KG1 (cell line): Measurements from ENCODE around the gene TRABD2B.

Experiments used
- DNase-seq: peaks from one replicate; lab custom pipeline; 2025; lab: John Stamatoyannopoulos, UW

Gene TRABD2B

DNA sequence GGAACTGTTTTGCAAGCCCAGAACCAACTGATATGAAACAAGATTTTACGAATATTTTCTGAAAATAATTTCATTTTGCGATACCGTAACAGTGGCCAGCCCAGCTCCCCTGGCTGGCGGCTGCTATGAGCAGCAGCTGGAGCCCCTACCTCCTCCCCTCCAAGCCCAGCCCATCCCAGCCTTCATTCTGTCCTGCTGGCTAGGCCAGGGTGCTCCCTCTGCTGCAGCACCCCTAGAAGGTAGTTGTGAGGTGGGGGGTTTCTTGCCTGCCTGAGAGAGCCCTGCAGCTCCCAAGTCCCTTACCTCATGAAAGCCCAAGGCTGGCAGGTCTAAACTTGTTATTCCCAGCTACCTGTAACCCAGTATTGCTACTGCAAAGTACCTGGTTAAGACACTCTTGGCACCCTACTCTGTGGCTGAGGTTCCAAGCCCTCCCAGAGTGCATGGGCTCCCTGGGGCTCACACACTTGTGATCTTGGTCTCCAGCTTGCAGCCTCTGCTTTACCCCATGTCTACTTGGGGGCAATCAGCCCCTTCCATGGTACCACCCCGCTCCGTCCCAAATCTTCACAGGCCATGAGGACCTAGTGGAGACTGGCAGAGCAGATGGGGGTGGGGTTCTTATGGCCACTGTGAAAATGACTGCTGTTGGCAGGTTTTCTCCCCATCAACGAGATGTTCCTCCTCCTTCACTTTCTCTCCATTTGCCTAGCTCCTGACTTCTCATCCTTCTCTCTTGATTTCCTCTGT lies 239.8 kb downstream of the TRABD2B start:
- DNase-seq = no peak

DNA sequence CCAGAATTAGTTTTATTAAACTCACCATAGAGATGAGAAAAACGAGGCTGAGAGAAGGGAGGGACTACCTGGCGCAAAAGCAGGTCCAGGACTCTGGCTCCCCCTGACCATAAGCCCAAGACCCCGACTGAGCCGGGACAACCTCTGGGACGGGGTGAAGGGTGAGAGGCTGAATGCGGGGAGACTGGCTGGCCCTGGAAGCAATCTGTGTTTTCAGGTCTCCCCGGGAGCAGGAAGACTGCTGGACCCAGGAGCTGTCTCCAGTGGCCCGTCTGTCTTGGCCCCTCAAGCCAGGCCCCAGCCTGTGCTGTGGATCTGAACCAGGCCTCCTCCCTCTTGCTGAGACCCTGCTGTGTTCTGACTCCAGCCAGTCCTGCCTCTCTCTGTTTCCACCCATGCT lies 240.8 kb downstream of the TRABD2B start:
- no peak for DNase-seq

DNA sequence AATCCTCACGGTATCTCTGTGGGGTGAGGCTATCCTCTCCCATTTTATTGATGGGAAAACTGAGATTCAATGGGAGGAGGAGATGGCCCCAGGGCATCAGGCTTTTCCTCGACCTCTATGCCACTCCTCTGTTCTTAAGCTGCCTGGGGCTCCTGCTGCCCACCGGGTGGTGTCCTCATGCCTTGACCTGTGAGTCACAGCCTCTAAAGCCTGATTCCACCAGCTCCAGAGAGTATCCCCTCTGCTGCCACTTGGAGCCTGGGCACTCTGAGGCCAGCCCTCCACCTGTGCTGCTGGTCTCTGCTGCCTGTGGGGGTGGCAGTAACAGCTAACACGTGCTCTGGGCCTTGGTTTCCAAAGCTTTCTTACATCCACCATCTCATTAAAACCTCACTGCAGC lies 241.2 kb downstream of the TRABD2B start:
- DNase-seq = no peak

DNA sequence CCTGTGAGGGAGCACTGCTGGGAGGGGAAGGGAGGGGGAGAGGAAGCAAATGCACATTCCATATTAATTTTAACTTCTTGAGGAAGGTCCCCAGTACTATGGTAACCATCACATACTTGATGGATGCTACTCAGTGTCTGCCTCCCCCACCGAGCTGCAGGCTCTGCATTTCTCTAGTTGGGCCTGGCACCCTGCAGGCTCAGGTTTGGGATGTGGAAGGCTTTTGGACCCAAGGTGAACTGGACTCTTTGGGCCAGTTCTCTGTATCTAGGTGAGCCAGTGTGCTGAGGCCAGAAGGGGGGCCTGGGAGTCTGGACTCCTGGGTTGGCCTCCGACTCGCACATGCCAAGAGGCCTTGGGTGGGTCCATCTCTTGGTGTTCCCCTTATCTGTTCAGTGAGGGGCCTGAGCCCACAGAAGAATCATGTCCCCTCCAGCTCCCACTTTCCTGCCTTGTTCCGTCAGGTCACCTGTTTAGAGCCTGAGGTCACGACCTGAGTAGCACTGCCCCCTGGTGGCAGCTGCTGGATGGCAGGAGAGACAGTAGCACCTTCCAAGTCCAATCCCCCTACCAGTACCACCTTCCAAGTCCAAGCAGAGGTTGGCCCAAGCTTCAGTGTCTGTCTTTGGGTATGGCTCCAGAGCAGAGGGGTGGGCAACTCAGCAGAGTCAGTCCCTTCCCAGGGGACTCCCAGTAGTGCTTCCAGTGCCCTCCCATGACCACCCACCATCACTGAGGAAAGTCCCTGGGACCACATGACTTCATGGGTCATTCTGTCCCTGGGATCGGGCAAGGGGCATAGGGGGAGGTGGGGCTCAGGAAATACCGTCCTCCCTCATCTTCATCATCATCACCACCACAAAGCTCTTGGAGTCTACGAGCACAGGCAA lies 241.8 kb downstream of the TRABD2B start:
- no peak for DNase-seq

DNA sequence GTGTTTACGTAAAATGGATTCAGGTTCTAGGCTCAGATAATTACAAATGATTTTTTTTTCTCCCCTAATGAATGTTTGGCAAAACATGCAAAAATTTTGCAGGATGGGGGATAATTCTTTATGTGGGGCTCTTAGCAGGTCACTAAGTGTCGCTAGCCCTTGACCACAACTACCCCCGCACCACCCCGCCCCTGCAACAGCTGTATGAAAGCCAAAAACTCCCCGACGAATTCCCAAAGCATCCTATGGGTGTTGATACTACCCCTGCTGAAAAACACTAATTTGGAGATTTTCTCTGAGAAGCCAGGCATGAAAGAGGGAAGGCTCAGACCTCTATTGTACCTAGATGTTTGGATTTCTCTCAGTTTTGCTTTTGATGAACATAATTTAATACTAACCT lies 243.0 kb downstream of the TRABD2B start:
- no peak for DNase-seq

DNA sequence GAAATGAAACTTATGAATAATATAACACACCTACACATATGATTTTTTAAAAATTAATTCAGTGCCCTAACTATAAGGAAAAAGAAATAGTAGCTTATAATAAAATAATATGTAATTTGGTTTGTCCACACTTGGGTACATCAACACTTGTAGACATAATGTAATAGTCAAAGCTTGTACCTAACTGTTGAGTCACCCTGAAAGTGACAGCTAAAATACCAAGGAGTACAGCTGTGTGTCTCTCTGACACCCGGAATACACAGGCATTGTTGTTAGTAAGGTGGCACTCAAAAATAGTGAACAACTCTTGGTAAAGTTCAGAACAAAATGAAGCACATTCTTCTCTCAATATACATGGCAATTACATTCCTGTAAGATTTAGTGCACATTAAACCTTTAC lies 243.4 kb downstream of the TRABD2B start:
- no peak for DNase-seq

DNA sequence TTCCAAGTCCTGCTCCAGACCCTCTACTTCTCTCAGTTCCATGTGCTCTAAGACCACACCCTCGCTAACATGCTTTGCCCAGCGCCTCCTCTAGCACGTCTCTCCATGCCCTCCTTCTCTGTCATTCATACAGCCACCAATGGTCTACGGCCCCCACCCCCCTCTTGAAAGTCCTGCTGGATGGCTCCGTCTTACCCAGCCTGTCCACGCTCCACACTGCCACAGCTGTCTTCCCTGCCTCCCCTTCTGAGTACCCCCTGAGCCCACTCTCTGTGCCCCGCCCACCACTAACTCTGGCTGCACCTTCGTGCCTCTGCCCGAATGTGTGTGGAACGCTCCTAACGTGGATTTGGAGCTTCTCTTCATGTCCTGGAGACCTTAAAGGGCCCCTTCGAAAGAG lies 244.6 kb downstream of the TRABD2B start:
- no peak for DNase-seq

DNA sequence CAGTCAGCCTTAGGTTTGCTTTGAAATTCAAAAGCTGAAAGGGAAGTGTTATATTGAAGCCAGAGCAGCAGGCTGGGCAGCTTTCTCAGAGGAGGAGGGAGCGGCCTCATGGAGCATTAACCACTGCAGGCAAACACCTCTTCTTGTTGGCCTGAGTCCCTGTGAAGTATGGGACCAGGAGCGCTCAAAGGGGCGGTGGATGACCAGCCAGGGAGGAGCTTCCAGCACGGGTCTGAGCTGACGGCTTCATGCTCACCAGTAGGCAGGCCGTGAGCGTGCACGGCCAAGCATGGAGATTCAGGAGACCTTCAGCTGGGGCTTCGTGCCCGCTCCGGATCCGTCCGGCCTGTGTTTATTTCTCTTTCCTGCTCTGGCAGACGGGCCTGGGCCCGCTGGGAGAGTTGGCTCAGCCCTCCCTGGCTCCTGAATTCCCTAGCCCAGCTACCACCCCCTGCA lies 245.2 kb downstream of the TRABD2B start:
- DNase-seq = no peak

DNA sequence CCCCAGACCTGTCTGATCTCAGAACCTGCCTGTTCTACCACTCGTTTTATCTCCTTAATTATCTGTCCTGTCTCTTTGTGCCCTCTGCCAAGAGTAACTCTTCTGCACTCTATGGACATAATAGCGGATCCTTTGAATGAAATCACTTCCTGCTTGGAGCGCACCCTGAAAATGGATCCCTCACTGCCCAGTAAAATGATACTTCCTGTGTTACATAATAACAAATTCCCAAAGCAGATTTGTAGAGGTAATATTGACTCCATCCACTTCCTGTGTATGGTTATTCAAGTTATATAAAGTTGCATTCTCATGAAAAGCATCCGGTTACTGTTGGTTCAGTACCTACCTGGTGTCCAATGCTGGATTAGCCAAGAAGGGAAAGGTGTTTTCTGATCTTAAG lies 246.0 kb downstream of the TRABD2B start:
- DNase-seq = no peak

DNA sequence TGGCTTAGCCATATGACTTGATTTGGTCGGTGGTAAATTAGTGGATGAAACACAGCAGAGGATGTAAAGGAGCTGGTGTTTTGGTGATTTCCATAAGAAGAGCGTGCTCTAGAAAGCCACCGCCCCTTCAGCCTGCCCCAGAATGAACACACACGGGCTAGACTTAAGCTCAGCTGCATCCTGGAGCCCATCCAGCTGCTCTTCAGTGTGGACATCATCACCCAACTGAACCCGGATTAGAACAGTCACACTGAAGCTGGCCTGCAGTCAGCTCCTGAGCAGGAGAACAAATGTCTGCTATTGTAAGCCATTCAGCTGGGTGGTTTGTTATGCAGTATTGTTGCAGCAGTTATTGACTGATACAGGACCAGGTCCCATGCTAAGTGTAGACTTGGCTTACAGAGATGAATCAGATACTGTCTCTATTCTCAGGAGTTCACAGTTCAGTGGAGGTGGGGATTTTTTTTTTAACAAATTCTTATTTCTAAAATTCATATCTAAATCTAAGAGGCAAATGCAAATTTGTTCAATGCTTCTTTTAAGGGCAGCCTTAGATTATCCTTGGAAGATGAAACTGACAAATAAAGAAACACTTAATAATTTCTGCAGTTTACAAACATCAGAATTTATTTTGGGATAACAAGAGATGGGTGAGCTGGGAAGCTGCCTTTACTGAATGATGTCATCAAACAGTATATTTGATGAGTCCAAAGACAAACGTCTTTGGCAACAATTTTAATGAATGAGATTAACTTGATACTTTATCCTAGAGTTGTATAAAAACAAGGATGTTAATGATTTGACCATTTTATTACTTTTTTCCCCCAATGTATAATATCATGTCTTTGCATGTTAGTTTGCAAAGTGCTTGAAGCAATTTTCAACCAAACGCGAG lies 251.2 kb downstream of the TRABD2B start:
- no peak for DNase-seq

DNA sequence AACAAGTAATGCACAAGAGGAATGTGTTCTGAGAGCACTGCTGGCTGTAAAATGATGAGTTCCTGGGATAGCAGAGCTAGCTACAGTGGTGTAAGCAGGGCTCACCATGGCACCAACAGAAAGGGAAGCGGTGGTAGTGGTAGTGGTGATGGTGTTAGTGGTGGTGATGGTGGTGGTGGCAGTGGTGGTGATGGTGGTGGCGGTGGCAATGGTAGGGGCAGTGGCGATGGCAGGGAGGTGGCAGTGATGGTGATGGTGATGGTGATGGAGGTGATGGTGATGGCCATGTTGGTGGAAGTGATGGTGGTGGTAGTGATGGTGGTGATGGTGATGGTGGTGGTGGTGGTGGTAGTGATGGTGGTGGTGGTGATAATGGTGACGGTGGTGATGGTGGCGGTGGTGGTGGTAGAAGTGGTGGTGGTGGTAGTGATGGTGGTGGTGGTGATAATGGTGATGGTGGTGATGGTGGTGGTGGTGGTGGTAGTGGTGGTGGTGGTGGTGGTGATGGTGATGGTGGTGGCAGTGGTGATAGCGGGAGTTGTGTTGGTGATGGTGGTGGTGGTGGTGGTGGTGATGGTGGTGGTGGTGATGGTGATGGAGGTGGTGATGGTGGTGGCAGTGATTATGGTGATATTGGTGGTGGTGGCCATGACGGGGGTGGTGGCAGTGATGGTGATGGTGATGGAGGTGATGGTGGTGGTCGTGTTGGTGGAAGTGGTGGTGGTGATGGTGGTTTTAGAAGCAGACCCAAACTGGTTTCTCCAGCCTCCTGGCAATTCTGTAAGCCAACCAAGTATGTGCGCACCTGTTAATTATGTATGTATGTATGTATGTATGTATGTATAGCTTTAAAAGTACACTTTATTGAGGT lies 254.1 kb downstream of the TRABD2B start:
- no peak for DNase-seq

DNA sequence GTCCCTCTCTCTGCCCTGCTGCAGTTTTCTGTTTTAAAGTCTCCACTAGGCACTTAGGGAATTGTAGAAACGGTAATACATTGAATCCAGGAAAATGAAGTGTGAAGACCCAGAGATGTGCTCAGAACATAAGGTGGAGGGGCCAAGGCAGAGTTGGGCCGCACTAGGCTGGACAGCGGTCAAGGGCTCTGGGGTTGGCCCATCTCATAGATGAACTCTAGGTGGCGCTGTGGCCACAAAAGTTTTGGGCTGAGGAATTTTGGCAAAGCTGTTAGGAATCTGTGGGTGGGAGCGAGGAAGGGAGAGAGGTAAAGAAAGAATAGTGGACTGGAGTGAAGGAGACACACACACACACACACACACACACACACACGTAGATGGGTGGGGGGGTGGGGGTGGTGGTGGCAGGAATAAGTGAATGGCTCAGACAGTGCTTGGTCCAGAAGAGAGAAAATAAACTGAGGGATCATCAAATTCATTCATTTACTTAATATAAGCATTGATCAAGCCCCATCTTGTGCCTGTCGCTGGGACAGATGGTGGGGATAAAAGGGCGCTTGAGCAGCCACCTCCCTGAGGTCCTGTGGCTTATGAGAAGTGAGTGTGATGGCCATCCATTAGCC lies 258.5 kb downstream of the TRABD2B start:
- DNase-seq = no peak

DNA sequence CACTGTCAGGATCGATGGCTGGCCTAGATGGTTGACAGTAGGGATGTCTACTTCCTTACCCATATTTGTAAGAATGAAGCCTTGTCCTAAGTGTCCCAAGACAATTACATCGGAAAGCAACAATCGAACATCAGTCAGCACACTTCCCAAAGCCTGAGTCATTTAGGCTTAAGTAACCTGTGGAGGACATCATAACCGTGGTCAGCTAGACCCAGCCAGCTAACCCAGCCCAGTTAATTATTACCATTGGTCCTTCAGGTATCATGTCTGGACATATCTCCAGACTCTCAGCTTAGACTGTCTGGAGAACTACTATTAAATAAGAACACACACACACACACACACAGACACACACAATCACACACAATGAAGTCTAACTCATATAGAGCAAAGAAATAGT lies 264.7 kb downstream of the TRABD2B start:
- no peak for DNase-seq

DNA sequence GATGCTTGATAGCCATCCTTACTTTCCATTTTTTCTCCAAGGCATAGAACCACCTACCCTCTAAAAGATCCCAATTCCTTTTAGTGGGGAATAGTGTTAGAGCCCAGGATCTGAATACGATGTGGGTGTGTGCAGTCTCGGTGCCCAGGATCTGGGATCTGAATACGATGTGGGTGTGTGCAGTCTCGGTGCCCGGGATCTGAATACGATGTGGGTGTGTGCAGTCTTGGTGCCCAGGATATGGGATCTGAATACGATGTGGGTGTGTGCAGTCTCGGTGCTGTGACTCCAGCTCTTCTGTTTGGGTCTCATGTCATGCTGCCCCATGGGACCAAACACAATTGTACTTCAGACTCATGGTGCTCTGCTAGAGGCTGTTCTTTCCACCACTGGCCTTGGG lies 265.5 kb downstream of the TRABD2B start:
- DNase-seq = no peak

DNA sequence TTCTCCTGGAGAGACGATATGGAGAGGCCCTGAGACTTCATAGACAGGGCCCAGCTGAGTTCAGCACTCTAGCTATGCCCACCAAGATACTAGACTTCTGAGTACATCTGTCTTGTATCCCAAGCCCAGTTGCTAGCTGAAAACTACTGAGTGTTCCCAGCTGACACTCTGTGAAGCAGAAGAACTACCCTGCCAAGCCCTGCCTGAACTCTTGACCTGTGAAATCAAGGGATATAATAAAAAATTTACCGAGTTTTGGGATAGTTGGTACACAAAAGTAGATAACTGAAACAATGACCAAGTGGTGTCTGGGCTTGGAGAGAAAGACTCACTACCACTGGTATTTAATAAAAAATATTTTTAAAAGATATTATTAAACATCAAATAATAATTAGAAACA lies 267.5 kb downstream of the TRABD2B start:
- no peak for DNase-seq

DNA sequence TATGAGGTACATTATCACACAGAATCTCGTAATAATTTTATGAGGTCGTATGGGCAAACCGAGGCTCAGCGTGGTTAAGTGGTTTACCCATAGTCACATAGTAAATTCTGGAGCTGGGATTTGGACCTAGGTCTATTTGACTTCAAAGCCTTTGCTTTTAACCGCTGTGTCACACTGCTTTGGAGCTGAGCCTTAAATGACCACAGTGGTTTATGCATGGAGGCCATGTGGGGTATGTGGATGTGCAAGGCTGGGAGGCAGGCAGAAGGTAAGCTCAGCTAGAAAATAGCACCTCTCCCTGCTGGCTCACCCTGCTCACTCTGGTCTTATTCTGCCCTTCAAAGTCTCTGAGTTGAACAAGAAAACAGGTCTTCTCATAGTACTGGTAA lies 269.5 kb downstream of the TRABD2B start:
- DNase-seq = no peak

DNA sequence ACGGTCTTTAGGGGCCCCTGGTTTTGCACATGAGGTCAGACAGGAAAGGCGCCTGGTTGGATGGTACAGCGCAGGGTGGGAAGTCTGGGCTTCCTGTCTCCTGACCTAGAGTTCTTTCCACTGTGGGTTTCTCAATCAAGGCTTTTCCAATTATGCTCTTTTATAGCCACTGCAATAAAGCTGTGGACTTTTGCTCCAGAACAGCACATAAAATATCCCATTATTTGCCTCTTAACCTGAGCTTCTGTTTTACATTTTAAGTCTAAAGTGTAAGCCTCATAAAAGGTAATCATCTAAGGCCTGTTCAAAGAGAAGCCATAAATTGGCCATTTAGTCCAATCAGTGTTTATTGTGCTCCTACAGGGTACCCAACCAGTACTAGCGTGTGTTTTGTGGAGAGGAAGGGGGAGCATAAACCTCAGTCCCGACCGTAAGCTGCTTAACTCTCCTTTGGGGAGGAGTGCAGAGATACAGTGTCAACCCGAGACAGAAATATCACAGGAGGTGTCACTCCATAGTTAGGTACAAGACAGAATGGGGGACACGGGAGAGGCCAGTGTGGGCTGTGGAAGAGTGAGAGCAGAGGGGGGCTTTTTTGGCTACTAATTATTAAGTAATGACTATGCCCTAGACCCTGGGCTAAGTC lies 270.0 kb downstream of the TRABD2B start:
- DNase-seq = no peak

DNA sequence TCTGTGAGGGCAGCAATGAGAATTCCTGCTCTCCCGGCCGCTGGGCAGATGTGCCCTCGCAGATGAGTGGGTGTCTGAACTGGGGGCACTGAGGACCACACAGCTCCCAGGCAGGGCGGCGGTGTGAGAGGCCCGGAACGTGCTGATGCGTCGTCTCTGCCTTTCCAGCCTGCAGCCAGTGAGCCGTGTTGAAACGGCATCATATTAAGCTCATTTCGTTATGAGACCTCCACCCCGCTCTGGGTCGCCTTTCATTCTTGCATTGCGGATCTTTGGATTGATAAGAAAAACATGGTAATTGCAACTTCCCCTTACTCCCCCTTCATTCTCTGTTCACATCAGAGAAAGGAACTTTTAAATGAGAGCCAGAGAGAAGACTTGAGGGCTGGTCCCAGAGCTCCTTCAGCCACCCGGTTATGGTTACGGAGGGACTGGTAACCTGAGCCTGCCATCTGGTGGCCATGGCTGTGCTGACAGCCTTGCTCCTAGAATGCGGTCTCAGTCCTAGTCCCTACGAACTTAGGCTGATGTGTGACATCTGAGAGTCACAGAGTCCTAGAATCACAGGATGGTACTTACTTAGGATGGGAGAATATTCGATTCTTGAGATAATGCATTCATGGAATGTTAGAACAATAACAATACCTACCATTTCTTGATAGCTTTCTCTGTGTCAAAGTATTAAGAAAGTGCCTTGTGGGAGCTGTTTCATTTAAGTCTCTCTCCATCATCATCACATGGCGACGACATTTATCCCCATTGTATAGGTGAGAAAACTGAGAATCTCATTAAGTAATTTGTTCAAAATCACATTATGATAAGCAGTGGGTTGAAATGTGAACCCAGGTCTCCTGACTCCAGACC lies 271.0 kb downstream of the TRABD2B start:
- peak; percentile 31 for DNase-seq

DNA sequence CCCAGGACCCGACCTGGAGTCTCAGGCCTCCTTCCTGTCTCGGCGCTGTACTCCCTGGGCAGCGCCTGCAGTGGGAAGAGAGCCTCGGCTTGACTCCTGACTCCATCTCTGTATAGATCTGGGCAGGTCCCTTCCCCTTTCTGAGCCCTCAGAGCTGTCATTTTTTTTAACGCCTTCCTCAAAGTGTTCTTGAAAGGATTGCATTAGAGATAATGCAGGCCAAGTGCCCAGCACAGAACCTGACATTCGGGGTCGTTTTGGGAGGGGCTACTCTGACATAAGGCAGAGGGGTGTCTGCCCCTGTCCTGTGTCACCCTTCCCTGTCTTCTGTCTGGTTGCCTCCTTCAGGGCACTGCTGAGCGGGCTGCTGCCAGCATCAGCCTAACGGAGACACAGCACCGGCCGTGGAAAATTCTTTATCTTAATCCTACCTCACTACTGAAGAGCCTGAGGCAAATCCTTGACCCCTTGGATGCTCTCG lies 271.6 kb downstream of the TRABD2B start:
- no peak for DNase-seq
